ENCODE results near the gene OXA1L.
"Not testable (repeated sequence)": the region's sequence is repeated elsewhere in the genome, so short reads cannot be mapped to it uniquely, and the experiment has no call there.

Gene OXA1L

DNA sequence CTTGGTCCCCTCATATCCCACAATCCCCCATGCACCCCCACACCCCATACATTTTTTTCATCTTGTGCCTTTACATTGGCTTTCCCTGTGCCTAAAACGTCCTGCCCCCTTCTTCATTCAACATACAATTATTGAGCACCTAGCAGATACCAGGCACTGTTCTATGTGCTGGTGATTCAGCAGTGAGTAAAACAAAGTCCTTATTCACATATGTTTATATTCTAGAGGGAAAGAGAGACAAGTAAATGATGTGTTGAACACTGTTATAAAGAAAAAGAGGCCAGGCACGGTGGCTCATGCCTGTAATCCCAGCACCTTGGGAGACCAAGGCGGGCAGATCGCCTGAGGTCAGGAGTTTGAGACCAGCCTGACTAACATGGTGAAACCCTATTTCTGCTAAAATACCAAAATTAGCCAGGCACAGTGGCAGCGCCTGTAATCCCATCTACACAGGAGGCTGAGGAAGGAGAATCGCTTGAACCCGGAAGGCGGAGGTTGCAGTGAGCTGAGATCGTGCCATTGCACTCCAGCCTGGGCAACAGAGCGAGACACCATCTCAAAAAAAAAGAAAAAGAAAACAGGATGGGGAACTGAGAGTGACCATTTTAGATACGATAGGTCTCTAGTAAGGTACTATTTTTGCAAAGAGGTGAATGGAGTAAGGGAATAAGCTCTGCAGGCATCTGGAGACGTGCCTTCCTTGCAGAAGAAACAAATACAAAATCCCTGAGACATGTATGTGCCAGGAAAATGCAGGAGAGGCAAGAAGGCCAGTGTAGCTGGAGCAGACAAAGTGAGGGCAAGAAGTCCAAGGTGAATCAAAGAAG is 36.6 kb downstream of the OXA1L start:
- no peak for DNase-seq

DNA sequence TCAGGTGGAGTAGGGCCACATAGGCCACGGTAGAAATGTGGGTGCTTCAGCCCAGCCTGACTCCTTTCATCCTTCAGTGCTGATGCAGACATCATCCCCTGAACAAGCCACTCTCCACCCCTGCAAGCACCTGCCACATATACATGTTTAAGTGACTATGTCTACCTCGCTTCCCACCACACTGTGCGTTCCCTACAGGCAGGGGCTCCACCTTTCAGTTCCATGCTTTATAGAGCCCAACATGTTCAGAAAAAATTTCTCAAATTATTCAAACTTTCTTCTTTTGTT is 37.1 kb downstream of the OXA1L start:
- DNase-seq, result no peak

DNA sequence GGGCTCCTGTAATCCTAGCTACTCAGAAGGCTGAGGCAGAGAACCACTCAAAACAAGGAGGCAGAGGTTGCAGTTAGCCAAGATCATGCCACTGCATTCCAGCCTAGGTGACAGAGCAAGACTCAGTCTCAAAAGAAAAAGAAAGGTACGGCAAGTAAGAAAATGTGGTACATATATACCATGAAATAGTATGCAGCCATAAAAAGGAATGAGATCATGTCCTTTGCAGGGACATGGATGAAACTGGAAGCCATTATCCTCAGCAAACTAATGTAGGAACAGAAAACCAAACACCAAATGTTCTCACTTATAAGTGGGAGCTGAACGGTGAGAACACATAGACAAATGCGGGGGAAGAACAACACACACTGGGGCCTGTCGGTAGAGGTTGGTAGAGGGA is 38.7 kb downstream of the OXA1L start:
- not testable (repeated sequence) for DNase-seq

DNA sequence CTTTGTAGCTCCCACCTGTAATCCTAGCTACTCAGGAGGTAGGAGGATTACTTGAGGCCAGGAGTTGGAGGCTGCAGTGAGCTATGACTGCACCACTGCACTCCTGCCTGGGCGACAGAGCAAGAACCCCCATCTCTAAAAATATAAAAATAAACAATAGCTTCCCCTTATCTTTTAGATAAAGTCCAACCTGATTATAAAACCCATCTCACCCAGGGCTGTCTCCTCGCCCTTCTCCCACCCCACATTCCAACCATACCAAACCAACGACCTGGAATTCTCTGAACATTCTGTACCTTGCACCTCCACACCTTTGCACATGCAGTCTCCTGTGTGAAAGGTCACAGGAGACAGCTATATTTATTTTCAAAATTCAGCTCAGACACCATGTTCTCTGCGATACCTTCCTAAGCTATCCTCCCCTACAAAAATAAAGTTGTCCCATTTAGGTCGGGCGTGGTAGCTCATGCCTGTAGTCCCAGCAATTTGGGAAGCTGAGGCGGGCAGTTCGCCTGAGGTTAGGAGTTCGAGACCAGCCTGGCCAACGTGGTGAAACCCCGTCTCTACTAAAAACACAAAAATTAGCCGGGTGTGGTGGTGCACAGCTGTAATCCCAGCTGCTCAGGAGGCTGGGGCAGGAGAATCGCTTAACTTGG is 41.1 kb downstream of the OXA1L start:
- no peak for DNase-seq

DNA sequence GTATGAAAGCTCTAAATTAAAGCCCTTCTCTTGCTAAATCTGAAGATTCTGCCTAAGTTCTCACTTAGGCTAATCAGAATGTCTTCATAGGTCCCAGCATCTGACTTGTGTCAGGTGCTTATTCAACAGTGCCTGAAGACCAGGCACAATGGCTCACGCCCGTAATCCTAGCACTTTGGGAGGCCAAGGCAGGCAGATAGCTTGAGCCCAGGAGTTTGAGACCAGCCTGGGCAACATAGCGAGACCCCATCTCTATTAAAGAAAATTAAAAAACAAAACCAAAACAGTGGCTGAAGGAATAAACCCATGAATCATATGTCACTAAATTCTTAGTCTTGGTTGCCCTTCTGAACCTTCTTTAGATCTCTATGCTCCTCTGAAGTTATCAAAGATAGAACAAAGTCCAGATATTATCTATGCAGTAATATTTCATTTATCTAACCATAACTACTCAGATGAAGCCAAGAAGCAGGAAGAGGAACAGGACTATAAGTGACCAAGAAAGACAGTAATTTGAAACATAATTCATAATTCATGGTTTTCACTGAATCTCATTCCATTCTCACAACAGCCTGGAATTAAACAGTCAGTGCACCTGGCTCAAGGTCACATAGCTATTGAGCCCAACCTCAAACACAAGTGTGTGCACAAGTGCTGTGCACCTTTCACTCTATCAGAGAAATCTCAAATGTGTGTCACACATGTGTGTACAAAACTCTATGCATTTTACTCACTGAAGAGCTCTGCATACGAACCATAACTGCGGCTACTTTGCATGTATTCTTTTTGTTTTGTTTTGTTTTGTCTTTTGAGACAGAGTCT is 42.1 kb downstream of the OXA1L start:
- DNase-seq, result no peak

DNA sequence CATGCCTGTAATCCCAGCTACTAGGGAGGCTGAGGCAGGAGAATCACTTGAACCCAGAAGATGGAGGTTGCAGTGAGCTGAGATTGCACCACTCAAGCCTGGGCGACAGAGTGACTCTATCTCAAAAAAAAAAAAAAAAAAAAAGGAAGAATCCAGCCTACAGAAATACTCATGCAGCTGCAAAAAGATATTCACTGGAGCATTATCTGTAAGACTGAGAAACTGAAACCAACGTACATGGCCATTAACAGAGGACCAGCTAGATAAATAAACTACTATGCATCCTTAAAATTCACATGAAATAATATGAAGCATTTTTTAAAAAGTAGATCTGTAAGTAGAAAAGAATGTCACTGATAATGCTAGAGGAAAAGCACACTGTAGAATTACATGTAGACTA is 45.2 kb downstream of the OXA1L start:
- DNase-seq, result no peak

DNA sequence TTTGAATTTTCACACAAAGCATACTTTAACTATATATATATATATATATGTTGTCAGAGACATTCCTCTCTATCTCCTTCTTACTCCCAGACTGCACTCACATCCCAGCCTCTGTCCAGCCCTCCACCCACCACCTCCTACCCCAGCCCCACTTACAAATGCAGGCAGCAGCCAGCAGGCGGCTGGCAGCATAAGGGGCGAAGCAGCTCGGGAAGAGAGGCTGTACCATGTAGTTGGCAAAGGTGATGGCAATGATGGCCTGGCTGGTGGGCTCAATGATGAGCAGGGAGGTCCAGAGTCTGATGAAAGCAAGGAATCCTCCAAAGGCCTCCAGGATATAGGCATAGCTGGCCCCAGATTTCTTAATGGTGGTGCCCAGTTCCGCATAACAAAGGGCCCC is 46.3 kb downstream of the OXA1L start:
- DNase-seq, result no peak

DNA sequence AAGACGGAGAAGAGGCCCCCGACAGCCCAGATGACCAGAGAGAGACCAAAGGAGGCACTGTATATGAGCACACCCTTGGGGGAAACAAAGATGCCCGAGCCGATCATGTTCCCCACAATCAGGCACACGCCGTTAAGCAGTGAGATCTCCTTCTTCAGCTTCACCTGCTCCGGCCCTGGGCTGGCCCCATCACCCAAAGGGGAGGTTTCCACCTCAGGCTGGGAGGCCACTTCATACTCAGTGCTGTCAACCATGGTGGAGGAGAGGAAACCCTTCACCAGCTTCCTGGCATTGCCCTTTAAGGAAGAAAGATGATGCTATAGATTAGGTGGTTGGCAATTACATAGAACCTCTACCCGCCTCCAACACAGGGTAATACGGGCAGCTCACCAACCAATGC is 46.7 kb downstream of the OXA1L start:
- no peak for DNase-seq

DNA sequence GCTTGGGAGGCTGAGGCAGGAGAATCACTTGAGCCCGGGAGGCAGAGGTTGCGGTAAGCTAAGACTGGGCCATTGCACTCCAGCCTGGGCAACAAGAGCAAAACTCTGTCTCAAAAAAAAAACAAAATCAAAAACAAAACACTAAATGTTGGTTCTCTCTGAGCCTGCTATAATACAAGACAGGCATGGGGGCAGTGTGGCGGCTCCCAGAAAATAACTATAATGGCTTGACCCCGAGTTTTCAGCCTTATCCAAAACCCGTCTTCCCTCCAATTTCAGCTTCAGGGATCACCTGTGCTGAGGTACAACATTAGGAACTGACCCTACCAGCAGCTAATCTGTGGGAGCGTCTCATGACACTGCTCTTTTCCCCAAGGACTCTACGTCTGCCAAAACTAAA is 47.9 kb downstream of the OXA1L start:
- DNase-seq, result no peak

DNA sequence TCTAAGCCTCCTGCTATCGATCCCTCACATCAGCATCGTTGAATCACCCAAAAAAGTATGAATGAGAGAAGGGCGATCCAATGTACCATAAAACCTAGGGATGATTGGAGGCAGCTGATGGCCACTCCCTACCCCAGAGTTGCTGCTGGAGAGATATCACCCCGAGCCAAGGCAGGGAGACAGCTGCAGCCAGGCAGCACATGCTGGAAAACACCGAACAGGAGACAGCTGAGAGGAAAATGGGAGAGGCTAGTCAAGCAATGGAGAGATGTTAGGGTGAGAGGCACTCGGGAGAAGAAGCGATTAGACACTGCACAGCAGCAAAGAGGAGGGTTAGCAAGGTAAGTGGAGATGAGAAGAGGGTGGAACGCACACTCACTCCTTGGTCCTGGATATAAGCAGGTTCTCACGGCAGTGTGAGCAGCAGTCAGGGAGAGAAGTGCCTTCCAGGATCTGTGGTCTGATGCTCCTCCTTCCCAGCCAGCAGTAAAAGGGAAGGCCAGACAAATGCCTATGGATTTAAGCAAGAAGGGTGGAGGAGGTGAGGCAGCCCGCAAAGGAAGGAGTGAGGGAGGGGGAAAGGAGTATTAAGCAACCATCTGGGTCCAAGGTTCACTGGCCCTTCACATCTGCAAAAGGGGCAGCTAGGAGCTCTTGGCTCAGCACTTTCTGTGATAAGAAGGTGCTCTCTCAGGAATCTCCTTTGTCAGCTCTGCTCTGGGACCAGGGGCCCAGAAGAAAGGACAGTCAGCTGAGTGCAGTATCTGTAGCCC is 48.6 kb downstream of the OXA1L start, which contains the start of gene SLC7A7:
SLC7A7 (minus strand) TSS at position 495 of the 773 bp plus-strand sequence. CDS start 2,037 bp downstream, outside the sequence.
- no peak for DNase-seq

DNA sequence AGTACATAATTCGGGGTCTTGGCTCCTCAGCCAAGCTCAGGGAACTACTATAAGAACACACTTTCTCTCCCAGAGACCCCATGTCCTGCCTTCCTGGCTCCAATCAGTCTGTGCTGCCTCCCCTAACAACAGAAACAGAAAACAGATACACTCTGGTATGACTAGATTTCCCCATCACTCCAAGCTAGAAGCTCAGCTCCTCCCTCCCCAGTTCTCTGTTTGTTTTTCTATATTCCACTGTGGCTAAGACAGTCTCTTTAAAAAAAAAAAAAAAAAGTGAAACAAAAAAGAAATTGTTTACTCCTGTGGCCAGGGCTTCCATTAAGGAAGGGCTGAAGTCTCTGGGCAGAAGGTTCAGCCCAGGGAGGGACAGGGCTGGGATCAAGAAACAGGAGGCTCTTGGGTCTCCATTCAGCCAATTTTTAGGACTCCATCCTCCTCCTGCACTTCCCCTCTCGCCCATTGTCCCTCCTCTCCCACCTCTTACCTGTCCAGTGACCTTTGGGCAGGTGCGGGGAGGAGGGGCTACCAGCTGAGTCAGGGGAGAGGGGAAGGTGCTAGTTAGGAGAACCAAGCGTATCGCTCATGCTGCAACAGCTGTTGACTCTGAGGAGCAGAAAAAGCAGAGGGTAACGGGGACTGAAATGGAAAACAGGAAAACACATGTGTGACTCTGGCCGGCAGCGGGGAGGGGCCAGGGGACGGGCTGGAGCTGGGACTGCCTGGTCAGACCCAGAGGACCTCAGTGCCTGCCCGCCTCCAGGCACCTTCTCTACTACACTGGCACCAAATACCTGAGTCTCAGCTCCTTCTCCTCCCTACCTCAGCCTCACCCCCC is 52.9 kb downstream of the OXA1L start:
- DNase-seq, result no peak

DNA sequence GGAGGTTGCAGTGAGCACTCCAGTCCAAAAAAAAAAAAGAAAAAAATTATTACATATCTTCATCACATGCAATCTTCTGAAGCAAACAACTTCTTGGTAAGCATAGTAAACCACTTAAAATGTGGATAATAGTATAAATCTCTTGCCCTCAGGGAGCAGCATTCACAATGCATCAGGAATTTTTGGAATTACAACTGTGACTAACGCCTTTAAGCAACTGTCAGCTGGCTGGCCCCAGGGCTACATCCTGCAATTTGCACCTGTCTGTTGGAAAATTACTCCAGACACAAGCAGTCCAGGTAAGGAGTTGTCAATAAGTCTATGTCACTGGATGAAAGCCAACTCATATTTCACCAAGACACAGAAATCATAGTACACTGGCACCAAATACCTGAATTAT is 54.2 kb downstream of the OXA1L start:
- no peak for DNase-seq

DNA sequence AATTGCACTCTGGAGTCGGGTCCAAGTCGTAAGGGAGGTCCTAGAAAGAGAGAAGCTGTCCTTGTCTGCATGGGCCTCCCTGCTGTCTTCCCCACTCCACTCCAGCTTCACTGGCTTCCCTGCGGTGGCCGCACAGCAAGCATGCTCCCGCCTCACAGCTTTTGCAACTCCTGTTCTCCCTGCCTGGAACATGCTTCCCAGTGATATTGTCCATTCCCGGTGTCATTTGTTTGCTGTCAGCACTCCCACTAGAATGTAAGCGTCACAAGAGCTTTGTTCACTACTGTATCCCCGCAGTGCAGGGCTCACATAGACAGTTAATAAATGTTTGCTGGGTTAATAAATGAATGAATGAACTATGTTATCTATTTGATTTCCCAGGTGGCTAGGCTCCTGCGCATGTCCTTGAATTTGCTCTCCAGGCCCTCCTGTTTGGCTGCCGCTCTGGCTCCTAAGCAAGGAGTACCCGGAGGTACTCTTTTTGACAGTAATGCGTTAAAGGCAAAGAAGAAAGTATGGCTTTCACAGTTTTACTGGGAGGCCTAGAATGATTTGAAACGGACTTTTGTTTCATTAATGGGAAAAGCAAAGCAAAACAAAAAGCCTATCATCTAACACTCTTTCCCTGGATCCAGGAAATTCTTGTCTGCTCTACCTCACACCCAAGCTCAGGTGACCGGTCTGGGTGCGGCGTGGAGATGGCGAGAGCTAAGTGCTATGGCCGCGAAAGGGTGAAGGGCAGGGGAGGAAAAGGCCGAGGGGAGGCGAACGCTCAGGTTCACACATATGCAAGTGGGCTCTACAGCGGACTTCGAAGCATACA is 54.9 kb downstream of the OXA1L start:
- DNase-seq, result no peak

DNA sequence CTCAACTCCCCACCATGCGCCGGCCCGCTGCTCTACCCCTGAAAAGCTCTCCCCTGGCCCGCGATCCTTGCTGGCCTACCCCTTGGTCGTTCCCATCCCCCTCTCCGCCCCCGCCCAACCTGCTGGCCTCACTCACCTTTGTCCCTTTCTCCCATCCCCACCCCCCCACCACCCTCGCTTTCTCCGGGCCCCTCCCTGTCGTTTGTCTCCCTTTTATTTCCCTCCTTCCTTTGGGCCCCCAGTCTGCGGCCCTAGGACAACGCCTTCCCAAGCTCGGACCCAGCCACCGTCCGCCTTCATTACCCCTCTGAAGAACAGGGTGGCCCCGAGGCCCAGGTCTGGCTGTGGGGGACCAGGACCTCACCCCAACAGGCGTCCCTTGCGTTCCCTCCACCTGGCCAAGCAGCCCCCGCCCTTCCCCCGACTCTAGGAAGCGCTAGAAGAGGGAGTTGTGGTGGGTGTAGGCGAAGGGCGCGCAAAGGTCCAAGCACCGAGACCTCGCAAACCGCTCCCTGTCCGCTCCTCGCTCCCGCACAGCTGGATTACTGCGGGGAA is 55.6 kb downstream of the OXA1L start:
- no peak for DNase-seq
